Activated T-cell treated with anti-CD3 and anti-CD28 coated beads, Interleukin-2, amount 50 U/mL, for 1 hour (primary cell): Measurements from ENCODE around the gene ATXN2.
"Not testable (repeated sequence)": the region's sequence is repeated elsewhere in the genome, so short reads cannot be mapped to it uniquely, and the experiment has no call there.

ENCODE experiments used
- DNase-seq: peaks from one replicate; pipeline ENCODE4 v3.0.0-alpha.2; 2020

ATXN2 gene

DNA sequence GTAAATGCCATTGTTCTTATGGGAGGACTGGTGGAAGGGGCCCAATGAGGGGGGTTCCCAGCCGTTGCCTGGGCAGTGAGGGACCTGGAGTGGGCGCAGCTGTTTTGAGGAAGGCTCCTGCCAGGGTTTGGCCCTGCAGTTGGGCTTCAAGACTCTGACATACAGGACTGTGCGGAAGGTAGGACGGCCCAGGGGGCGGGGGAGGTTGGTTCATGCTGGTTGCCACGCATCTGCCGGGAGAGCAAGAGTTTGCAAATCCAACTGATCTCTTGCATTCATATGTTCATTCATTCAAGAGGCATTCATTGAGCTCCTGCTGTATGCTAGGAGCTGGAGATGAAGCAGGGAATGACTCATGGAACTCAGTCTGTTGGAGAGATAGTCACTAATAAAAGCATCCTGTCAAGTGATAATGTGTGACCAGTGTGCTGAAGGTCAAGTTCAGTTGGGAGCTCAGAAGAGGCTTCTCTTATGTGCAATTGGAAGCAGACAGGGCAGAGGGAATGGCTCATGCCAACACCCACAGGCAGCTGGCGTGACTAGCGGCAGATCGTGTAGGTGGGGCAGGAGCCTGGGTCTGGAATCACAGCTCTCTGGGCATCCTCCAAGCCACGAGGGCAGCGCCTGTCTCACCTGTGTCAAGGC lies 185.6 kb downstream of the ATXN2 start:
- no peak for DNase-seq

DNA sequence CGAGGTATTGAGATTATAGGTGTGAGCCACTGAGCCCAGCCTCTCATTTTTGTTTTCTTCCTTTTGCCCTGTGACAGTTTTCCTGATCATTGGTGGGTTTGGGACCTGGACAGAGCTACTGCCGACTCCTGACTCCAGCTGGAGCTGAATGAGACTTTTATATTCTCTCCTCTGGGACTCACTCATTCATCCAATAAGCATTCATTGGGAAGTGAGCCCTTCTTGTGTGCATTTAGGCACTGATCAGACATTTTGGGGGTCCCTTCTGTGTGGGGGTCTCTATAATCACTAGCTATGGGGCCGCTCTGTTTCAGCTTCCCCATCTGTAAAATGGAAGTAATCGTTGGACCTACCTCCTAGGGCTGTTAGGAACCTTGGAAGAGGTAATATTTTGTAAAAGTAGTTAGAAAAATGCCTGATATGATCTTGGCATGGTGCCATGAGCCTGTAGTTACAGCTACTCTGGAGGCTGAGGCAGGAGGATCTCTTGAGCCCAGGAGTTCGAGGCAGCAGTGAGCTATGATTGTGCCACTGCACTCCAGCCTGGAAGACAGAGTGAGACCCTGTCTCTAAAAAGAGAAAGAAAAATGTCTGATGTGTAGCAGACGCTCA lies 186.2 kb downstream of the ATXN2 start:
- DNase-seq, result no peak

DNA sequence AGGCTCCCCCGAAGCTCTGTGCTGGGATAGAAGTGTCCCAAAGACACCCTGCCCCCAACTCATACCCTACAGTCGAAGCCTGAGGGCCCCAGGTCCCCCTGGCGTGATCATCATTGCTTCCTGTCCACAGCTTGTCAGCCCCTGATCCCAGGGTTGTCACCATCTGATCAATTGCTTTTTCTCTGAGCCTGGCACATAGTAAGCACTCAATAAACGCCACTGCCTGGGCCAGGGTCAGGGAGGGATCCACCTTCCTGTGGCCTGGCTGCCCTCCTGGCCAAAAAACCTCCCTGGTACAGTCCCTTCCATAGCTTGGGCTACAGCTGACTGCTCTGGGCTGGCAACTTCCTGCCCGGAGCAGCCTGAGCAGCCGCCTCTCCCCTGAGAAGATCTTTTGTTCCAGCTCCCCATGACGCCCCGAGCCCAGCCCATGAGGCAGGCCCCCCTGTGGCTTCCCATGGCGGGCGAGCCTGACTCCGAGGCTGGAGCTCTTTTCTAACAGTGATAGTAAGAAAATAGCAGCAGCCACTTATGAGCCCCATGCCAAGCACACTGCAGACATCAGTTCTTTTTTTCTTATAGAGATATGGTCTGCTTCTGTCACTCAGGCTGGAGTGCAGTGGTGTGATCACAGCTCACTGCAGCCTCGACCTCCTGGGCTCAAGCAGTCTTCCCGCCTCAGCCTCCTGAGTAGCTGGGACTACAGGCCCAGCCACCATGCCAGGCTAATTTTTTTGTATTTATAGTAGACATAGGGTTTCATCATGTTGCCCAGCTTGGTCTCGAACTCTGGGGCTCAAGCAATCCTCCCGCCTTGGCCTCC lies 186.9 kb downstream of the ATXN2 start:
- no peak for DNase-seq

DNA sequence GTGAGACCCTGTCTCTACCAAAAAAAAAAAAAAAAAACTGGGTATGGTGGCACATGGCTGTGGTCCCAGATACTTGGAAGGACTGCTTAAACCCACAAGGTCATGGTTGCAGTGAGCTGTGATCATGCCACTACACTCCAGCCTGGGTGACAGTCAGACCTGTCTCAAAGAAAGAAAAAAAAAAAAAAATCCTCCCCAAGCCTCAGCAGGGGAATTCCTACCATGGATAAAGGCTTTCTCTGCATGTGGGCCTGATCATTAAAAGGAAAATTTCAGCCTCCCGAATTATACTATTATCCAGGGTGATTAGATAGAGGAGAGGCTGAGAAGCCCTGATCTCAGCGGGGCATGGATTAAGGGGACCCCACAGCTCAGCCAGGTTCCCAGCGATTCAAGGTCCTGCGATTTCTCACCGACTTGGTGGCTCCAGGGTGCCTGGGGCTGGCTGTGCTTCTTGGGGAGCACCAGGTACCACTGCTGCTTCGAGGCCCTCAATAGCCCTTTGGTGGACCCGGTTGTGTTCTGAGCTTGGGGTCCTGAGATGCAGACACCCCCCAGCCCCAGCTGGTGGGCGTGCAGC lies 187.8 kb downstream of the ATXN2 start:
- no peak for DNase-seq

DNA sequence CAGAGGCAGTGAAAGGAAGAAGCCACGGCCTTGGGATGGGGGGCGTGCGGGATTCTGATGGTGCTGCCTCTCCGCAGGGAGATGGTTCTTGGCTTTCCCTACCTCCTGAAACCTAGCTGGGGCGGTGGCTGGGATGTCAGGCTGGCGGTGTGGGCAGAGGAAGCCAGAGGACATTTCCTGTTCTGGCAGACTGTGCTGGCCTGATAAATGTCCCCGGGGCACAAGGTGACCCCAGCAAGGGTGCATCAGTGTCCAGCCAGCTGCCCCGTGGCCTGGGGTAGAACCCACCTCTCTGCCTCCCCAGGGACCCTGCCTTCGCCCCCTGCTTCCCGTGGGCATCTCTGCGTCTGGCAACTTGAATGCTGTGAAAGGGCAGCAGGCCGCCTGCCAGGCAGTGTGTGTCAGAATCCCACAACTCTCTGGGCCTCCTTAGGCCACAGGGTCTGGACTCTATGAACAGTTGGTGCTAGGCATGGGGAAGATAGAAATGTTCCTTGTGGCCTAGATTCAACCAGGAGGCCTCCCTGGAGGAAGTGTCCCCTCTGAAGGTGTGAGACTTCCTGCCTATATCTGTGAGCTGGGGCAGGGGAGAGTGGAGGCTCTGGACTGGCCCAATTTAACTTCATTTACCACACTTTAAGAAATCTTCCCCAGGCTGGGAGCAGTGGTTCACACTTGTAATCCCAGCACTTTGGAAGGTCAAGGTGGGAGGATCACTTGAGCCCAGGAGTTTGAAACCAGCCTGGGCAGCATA lies 188.5 kb downstream of the ATXN2 start:
- DNase-seq, result no peak

DNA sequence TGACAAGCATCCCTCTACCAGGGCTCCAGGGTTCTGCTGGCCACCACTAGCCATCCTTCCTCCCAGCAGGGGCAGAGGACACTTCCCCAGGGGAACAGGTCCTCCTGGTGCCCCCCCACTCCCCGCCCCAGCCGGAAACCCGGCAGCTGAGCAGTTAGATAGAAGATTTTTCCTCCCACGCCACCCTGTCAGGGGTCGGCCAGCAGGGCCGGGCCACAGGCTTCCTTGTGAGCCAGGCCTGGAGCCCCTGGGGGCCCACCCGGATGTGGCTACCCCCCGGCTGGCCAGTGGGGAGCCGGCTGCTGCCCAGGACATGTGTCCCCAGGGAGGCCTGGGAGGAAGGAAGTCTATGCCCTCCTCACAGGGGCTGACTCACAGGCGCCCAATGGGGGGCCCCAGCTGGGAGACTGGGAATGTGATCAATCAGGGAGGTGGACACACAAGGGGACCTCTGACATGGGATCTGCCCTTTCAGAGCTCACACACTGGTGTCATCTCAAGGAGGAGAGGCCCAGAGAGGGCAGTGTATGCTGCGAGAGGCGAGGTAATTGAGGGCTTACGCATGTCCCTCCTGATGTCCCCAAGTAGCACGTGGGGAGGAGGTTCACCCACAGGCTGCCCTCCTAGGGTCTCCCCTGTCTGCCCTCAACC lies 189.2 kb downstream of the ATXN2 start:
- no peak for DNase-seq

DNA sequence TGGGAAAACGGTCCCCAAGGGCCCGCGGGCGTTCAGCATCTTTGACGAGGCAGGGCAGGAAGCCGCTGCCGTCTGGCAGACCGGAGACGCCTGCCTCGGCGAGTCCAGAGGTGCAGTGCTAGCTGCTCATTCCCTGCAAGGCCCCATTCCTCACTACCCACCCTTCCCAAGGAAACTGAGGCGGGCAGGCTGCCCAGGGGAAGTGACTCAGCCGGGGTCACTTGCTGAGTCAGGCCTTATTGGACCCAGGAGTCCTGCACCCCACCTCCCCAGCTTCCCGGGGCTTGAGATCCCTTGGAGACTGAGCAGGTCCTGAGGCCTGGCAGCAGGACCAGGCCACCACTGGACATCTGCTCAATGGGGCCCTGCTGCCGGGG lies 189.7 kb downstream of the ATXN2 start:
- DNase-seq, result no peak

DNA sequence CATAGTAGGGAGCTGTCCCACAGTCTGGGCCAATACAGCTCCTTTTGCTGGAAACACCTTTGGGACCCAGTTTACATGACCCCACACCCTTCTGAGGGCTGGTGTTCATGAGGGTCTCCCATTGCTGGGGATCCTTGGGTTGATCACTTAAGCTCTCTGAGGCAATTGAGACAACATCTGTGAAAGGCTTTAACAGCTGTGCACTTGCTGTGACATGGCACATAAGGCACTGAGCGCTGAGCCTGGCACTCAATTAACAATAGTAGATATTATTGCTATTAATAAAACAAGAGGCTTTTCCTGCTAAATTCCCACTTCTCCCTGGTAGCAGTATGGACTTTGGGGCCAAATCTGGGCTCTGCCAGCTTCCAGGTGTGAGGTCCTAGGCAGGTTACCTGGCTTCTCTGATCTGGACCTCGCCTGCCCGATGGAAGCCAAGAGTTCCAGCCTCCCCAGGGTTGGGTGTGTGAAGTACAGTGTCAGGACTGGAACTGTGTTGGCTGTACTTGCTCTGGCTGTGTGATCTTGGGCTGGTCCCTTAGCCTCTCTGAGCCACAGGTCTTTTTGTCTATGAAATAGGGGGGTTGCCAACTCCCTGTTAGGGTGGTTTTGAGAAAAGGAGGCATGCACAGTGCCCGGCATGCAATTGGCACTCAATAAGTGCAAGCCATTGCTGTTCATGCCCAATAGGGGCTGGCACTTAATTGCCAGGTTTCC lies 190.3 kb downstream of the ATXN2 start:
- no peak for DNase-seq

DNA sequence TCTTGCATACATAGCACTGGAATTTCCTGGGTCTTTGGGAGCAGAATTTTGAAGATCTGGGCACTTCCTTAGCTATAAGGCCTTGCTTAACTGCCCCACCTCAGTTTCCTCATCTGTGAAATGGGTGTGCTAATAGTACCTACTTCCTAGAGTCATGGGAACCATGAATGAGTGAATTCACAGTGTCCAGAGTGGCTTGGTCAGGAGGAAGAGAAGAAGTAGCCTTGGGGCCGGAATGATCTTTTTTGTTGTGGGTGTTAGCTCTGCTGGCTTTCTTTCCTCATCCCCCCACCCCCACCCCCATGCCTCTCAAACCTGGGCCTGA lies 191.0 kb downstream of the ATXN2 start:
- DNase-seq, result no peak

DNA sequence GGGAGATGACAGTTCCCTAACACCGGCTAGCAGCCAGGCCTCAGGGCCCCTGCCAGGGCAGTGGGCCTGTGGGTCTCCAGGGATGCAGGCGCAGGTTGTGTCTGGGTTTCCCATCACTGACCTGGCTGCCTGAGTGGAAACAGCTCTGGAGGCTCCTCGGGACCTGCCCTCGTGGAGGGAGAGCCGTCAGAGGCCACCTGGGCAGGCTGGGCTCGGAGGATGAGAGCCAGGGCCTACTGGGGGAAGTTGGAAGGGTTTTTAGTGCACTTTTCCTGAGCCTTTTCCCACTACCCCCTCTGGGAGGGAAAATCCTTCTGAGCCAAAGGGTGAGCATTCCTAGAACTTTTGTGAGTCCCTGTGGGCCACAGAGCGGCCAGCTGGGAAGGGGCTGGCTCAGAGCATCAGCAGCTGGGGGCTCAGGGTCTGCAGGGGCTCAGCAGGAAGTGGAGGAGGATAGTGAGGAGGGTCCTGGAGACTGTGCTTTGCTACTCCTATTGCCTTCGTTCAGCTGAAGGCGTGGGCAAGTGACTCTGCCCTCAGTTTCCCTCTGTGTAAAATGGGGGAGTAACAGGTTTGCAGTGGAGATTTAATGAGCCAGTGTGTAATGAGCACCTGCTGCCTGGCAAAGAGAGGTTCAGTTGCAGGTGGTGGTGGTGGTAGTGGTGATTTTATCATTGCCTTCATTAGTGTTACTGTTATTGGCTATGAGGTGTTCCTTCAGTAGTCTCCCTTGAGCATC lies 191.6 kb downstream of the ATXN2 start:
- DNase-seq, result peak; percentile 35

DNA sequence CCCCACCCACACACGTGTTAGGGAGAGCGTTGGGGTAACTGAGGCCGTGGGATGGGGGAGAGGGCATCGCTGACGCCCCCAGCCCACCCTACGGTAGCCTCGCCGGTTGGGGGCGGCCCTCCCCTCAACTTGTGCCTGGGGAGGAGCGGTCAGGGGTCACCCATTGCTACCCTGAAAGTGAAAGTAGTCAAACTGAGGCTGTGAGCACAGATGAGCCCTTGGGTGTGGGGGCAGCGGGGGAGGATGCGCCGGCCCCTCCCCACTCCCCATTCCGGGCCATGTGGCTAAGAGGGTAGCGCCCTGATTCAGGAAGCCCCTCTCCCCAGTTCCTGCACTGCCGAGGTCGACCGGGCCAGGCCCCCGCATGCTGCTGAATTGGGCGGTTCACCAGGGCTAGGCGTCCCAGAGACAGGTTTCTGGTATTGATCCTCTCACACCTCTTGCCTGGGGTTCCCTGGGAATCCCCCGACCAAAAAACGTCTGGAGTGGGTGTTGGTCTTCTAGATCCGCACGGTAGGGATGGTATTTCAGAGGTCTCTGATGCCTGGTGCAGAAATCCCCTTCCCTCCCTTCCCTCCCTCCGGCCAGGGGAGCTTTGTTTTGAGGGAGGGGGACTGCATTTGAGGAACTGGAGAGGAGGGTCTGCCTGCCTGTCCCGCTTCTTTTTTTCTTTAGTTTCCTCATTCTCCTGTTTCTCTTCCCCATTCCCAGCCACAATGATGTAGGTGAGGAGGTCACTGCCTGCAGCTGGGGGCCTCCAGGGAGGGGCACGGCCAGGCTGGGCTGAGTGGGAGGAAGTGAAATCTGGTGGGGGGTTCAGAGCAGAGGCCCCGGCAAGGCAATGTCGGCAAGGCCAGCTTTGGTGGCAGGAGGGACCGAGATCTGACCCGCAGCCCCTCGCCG lies 192.4 kb downstream of the ATXN2 start:
- peak; percentile 57 for DNase-seq

DNA sequence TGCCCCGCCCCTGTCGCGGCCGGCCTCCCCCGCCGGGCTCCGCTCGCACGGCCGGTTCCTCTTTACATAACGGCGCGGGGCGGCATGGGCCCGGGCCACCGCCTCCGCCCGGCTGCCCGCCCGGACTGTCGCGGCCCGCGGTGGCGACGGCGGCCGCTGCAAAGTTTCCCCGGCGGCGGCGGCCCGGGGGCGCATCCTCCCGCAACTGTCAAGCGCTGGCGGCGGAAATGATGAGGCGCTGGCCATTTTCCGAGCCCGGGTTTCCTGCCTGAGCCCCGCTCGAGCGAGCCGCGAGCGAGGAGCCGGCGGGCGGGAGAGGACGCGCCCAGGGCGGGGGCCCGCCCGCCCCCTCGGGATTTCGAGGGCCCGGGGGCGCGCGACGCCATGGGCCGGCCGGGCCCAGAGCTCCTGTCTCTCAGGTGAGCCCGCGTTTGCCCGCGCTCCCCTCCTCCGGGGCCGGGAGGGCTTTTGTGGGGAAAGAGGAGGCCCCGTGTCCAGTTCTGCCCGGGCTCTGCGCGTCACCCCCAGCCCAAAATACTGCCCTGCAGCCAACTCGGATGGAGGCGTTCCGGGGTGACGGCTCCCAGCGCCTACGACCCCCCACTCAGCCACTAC lies 193.1 kb downstream of the ATXN2 start, which contains the start of gene SH2B3:
SH2B3 (plus strand) TSS at position 65 of the 615 bp plus-strand sequence. CDS start 12,223 bp downstream, outside the sequence.
- no peak for DNase-seq

DNA sequence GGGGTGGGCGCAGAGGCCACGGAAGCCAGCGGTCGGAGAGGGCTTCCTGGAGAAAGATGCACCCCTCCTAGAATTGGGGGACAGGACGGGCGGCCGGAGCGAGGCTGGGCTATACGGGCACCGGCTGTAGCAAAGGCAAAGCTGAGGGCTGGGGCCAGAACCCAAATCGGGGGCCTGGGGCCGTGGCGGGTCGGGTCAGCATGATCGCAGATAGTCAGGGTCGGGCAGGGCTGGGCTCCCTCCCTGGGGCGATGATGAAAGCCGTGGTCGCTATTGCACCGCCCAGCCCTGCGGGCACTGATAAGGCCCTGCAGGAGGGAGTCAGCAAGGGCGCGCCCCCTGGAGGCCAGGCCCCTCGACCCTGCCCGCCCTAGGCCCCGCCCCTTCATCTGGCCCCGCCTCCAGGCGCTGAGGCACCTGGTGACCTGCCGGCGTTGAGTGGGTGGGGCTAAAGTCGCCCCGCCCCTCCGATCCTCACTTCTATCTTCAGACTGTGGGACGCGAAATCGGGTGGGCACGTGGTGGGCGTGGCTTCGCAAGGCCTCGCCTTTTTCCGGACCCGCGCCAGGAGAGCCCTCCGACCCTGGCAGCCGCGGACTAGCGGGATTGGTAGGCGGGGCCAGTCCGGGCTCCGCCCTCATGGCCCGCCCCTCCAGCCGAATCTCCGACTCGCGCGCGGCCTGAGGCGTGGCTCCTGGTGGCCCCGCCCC lies 193.8 kb downstream of the ATXN2 start:
- peak; percentile 99 for DNase-seq

DNA sequence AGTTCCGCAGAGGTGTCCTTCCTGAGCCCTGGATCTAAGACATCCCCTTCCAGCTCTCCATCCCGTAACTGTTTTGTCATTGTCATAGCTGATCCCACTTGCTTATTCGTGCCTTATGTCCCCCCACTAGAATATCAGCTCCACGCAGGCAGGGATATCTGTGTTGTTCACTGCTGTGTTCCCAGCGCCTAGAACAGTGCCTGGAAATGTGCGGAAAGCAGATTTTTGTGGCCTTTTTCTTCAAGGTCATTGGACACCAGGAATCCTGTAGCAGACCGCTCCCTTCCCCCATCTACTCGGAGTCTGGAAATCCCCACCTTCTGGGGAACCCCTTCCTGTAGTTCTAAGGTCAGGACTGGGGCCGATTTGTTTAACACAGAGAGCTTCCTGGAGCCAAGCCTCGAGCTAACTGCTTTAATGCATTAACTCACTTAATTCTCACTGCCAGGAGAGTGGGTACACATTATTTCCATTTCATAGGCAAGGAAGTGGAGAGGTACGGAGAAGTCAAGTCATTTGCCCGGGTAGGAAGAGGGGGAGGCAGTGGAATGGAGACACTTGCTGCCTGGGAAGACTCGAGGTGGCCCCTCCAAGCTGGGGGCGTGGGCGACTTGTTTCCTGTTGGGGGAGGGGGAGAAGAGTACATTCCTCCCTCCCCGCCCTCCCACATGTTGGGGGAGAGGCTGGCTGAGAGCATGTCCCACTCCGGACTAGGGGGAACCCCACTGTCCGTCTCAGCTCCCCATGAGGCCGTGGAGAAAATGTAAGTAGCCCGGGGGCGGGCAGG lies 194.6 kb downstream of the ATXN2 start:
- DNase-seq, result peak; percentile 68

DNA sequence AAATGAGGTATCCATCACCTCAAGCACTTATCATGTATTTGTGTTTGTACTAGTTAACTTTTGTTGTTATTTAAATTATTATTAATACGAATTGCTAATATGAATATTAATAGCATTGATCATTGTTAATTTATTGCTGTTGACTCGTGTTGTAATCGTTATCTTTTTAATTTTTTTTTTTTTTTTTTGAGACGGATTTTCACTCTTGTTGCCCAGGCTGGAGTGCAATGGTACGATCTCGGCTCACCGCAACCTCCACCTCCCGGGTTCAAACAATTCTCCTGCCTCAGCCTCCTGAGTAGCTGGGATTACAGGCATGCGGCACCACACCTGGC lies 196.7 kb downstream of the ATXN2 start:
- not testable (repeated sequence) for DNase-seq
